IMR-90 (cell line): ENCODE measurements around the gene RFC2. TPM values are rescaled to one million over a fixed set of nuclear protein-coding genes. Genes with fewer than 3 reads are reported as not detected.
A peak's percentile ranks its signal among the peaks of the same experiment; 100 is the strongest.

Source experiments
- ATAC-seq: fragments of 200-7000 bp; cut with Tn5 transposase; 2 replicates; pipeline ENCODE4 v1.9.1; 2020; ENCODE audit warnings: low read depth, mild to moderate bottlenecking, moderate library complexity
- BruUV-seq: library from RNA; stranded (reverse); fragments of 400-500 nt; replicated peaks from 2 replicates; lab custom pipeline; 2021; lab: Mats Ljungman, UMichigan
- CTCF ChIA-PET: fragments of 300-600 bp; formaldehyde crosslinking; extraction: SDS; loops from one replicate; lab custom pipeline; 2021; ENCODE audit warnings: antibody characterized with exemption; lab: Yijun Ruan, JAX
- POLR2A ChIA-PET: fragments of 300-600 bp; sonication (Branson Sonifier 250); formaldehyde crosslinking; loops from one replicate; lab custom pipeline; 2022; ENCODE audit warnings: antibody characterized with exemption; ENCODE audit not compliant: unreplicated experiment; lab: Charles Lee
- DNase-seq: peaks from one replicate; pipeline ENCODE4 v3.0.0; 2013
- H2AFZ ChIP-seq: replicated peaks from 2 replicates; pipeline ENCODE3; 2013; ENCODE audit warnings: low read length, mild to moderate bottlenecking; ENCODE audit not compliant: poor library complexity
- H2AK5ac ChIP-seq: 2 replicates; pipeline ENCODE4 v1.6.1; 2013; ENCODE audit warnings: low read depth, low read length, inconsistent platforms
- H2AK9ac ChIP-seq: replicated peaks from 2 replicates; pipeline ENCODE3; 2013; ENCODE audit warnings: mild to moderate bottlenecking, low read depth, low read length, moderate library complexity; ENCODE audit not compliant: poor library complexity
- H2BK120ac ChIP-seq: 2 replicates; pipeline ENCODE4 v1.6.1; 2013; ENCODE audit warnings: low read depth, low read length, inconsistent platforms
- H2BK15ac ChIP-seq: 3 replicates; pipeline ENCODE4 v1.6.1; 2013; ENCODE audit warnings: low read depth, low read length, inconsistent platforms
- H2BK20ac ChIP-seq: 2 replicates; pipeline ENCODE4 v1.6.1; 2013; ENCODE audit warnings: low read depth, mild to moderate bottlenecking, inconsistent platforms, low read length, moderate library complexity
- H2BK5ac ChIP-seq: 2 replicates; pipeline ENCODE4 v1.6.1; 2013; ENCODE audit warnings: mild to moderate bottlenecking, low read depth, low read length, inconsistent platforms; ENCODE audit not compliant: poor library complexity, severe bottlenecking
- H3K14ac ChIP-seq: replicated peaks from 2 replicates; pipeline ENCODE4 v1.6.1; 2013; ENCODE audit warnings: low read depth, low read length, inconsistent platforms
- H3K18ac ChIP-seq: 2 replicates; pipeline ENCODE4 v1.6.1; 2013; ENCODE audit warnings: low read depth, low read length, control low read depth
- H3K23ac ChIP-seq: 2 replicates; pipeline ENCODE4 v1.6.1; 2013; ENCODE audit warnings: low read depth, low read length, inconsistent platforms
- H3K27ac ChIP-seq: 2 replicates; pipeline ENCODE4 v1.5.1; 2013; ENCODE audit warnings: mild to moderate bottlenecking, control low read depth, low read length; ENCODE audit not compliant: insufficient read depth
- H3K27me3 ChIP-seq: 2 replicates; pipeline ENCODE4 v1.6.1; 2013; ENCODE audit warnings: low read length; ENCODE audit not compliant: control insufficient read depth, insufficient read depth
- H3K36me3 ChIP-seq: 2 replicates; pipeline ENCODE4 v1.6.1; 2013; ENCODE audit warnings: low read length, mixed read lengths; ENCODE audit not compliant: control insufficient read depth, insufficient read depth
- H3K4ac ChIP-seq: 2 replicates; pipeline ENCODE4 v1.6.1; 2013; ENCODE audit warnings: low read depth, low read length, inconsistent platforms
- H3K4me1 ChIP-seq: 2 replicates; pipeline ENCODE4 v1.6.1; 2013; ENCODE audit warnings: low read length, mixed read lengths; ENCODE audit not compliant: control insufficient read depth, insufficient read depth
- H3K4me2 ChIP-seq: 2 replicates; pipeline ENCODE4 v1.6.1; 2013; ENCODE audit warnings: low read depth, mild to moderate bottlenecking, control low read depth, low read length, moderate library complexity
- H3K4me3 ChIP-seq: 2 replicates; pipeline ENCODE4 v1.5.1; 2013; ENCODE audit warnings: low read depth, mild to moderate bottlenecking, control low read depth, low read length, moderate library complexity; ENCODE audit not compliant: insufficient read depth
- H3K56ac ChIP-seq: 2 replicates; pipeline ENCODE4 v1.6.1; 2013; ENCODE audit warnings: low read length, inconsistent platforms; ENCODE audit not compliant: insufficient read depth; ENCODE audit errors: extremely low read depth
- H3K79me1 ChIP-seq, 2 experiments: 2 replicates each; pipeline ENCODE4 v1.6.1; 2013; ENCODE audit warnings: low read length in 2 of 2, inconsistent platforms in 1 of 2, low read depth in 1 of 2
- H3K9ac ChIP-seq: 2 replicates; pipeline ENCODE4 v1.6.1; 2013; ENCODE audit warnings: low read depth, low read length, control low read depth
- H3K9me1 ChIP-seq: 2 replicates; pipeline ENCODE4 v1.6.1; 2013; ENCODE audit warnings: low read length, inconsistent platforms; ENCODE audit not compliant: insufficient read depth
- H3K9me3 ChIP-seq: 2 replicates; pipeline ENCODE4 v1.6.1; 2013; ENCODE audit warnings: low read length; ENCODE audit not compliant: control insufficient read depth, insufficient read depth
- H4K20me1 ChIP-seq: 2 replicates; pipeline ENCODE4 v1.6.1; 2013; ENCODE audit warnings: low read length, inconsistent platforms; ENCODE audit not compliant: insufficient read depth
- H4K5ac ChIP-seq: 2 replicates; pipeline ENCODE4 v1.6.1; 2013; ENCODE audit warnings: mild to moderate bottlenecking, low read depth, low read length, control low read depth
- H4K8ac ChIP-seq, 2 experiments: 2 replicates each; pipeline ENCODE4 v1.6.1; 2013; ENCODE audit warnings: low read depth in 2 of 2, low read length in 2 of 2, control low read depth in 1 of 2, inconsistent platforms in 1 of 2
- H4K91ac ChIP-seq: 2 replicates; pipeline ENCODE4 v1.6.1; 2013; ENCODE audit warnings: low read depth, low read length, inconsistent platforms; ENCODE audit not compliant: insufficient read depth
- CEBPB ChIP-seq: IDR thresholded peaks from 2 replicates; pipeline ENCODE4 v1.6.1; 2012; ENCODE audit warnings: low read depth, low read length, improper control_type of control experiment
- CHD1 ChIP-seq: IDR thresholded peaks from 2 replicates; pipeline ENCODE4 v1.6.1; 2012; ENCODE audit warnings: low read depth, low read length, improper control_type of control experiment
- CTCF ChIP-seq: conservative IDR thresholded peaks from 2 replicates; pipeline ENCODE4 v1.5.1; 2012; ENCODE audit warnings: mild to moderate bottlenecking, low read depth, low read length, improper control_type of control experiment
- ELK1 ChIP-seq: fragments of 150-350 bp; IDR thresholded peaks from 2 replicates; pipeline ENCODE4 v1.6.1; 2016; ENCODE audit warnings: low read depth, mild to moderate bottlenecking, low read length, moderate library complexity, borderline replicate concordance
- WGBS, 2 experiments: methylation state at CpG; one replicate each; pipeline versions ENCODE4 v1.1.5 to v1.1.7; 2013; ENCODE audit warnings: missing lambda C conversion rate in 2 of 2; ENCODE audit not compliant: insufficient read length in 1 of 2; ENCODE audit errors: extremely low coverage in 2 of 2; 5-methylcytosine and 5-hydroxymethylcytosine counted together
- dilution Hi-C: fragments of 300-500 bp; cut with HindIII; formaldehyde crosslinking; loops from one replicate; pipeline ENCODE4 v1.14.3; 2018; ENCODE audit warnings: low sequenced_read_pairs; ENCODE audit not compliant: unreplicated experiment
- in situ Hi-C: fragments of 300-500 bp; cut with MboI; formaldehyde crosslinking; loops from 3 replicates; pipeline ENCODE4 v1.14.3; 2019; ENCODE audit warnings: low sequenced_read_pairs, inconsistent platforms, mixed read lengths
- intact Hi-C: fragments of 100-400 bp; cut with micrococcal nuclease; formaldehyde crosslinking; loops from 2 replicates; pipeline ENCODE4 v1.10.0; 2022
- polyA plus RNA-seq, 3 experiments: library from polyadenylated mRNA; depleted of rRNA; stranded (reverse); fragments of >200 nt; gene quantifications; 2 replicates each; pipeline ENCODE4 v1.2.3, GENCODE V29; 2012; ENCODE audit warnings: low replicate concordance in 1 of 3
- total RNA-seq: library from RNA; depleted of rRNA; stranded (reverse); fragments of >200 nt; gene quantifications from 2 replicates; pipeline ENCODE4 v1.2.3, GENCODE V29; 2012

The RFC2 gene
- total and polyA plus RNA-seq, 2 of the 4 experiments (the other 2 are of a cell fraction), result 25.2 to 37.8 TPM

- no peak overlapping the region for H3K4me3 ChIP-seq
- H3K56ac ChIP-seq, result no peak overlapping the region
- no TSS peak for BruUV-seq
Measured at GRCh38 chr7:74291535-74291934, 37.3 kb upstream of the RFC2 start.

More at GRCh38 chr7:74291535-74291934, 37.3 kb upstream of the RFC2 start:
- DNase-seq (no peak), ATAC-seq (no peak)
- Histone ChIP-seq H2BK120ac (no peak overlapping the region), H4K5ac (no peak overlapping the region), H3K27ac (no peak overlapping the region), H3K4me2 (peak overlapping the region; percentile 8; the same call in 1 of the 2 replicates), H3K4ac (no peak overlapping the region), H3K79me1 (peaks cover 0 to 80% of the 10 kb centered on the region in 2 experiments), H2BK5ac (no peak overlapping the region), H3K9ac (no peak overlapping the region), H2AK9ac (peak overlapping the region; percentile 33), H3K9me1 (peaks cover 27% of the 10 kb centered on the region), H4K8ac (no peak overlapping the region), H3K27me3 (no peaks in the 10 kb centered on the region), H3K36me3 (no peaks in the 10 kb centered on the region), H3K4me1 (peaks cover 29% of the 10 kb centered on the region), H3K9me3 (no peaks in the 10 kb centered on the region), H4K91ac (no peak overlapping the region), H3K18ac (no peak overlapping the region), H2AK5ac (no peak overlapping the region), H3K23ac (peak overlapping the region; percentile 32; the same call in 1 of the 2 replicates), H2BK15ac (no peak overlapping the region), H4K20me1 (peaks cover 65% of the 10 kb centered on the region), H2BK20ac (no peak overlapping the region), H2AFZ (no peak overlapping the region), H3K14ac (no peak overlapping the region)
- no peak for TF ChIP-seq CEBPB
- TF ChIP-seq CHD1, result no peak
- no peak for TF ChIP-seq CTCF
- TF ChIP-seq ELK1, result no peak
- intact Hi-C loops, result loop anchor here (2.0 to 5.0 kb wide), 2 partner anchors 37 to 84 kb away; partner anchors contain the start of gene RFC2
- WGBS, 2 experiments, result 80% methylated on average over 2 of the region's 5 CpGs; no CpG with 5 or more reads in 1 of the 2 experiments
- ChIA-PET POLR2A (no interaction called here), CTCF (no interaction called here)
- in situ Hi-C loops, result no loop called here
- dilution Hi-C loops, result no loop called here
